Spleen (tissue), 11 donors: ENCODE measurements around the gene RNF126. TPM values are rescaled to one million over a fixed set of nuclear protein-coding genes. Genes with fewer than 3 reads are reported as not detected.

Experiments used
- DNase-seq: peaks from one replicate; pipeline ENCODE4 v3.0.0-alpha.2; 2020
- H3K27ac ChIP-seq, 8 donors: fragments of 200-600 bp; sonication (generic) in 7 of 8; 1 replicate in 4 of 8; 2 replicates in 4 of 8; pipeline versions ENCODE4 v1.5.0 to v1.8.0; 2016 to 2021; ENCODE audit warnings: inconsistent platforms in 4 of 8, mild to moderate bottlenecking in 4 of 8, moderate library complexity in 1 of 8
- H3K27me3 ChIP-seq, 7 donors: fragments of 200-600 bp; sonication (generic) in 6 of 7; replicated peaks in 1 of 7; 1 replicate in 4 of 7; 2 replicates in 3 of 7; pipeline versions ENCODE4 v1.5.0 to v1.8.0; 2016 to 2021; ENCODE audit warnings: inconsistent platforms in 3 of 7, mild to moderate bottlenecking in 1 of 7
- H3K36me3 ChIP-seq, 6 donors: fragments of 200-600 bp; sonication (generic) in 5 of 6; 1 replicate in 4 of 6; 2 replicates in 2 of 6; pipeline versions ENCODE4 v1.5.0 to v1.8.0; 2016 to 2021; ENCODE audit warnings: inconsistent platforms in 2 of 6
- H3K4me1 ChIP-seq, 6 donors: fragments of 200-600 bp; sonication (generic) in 5 of 6; 1 replicate in 3 of 6; 2 replicates in 3 of 6; pipeline versions ENCODE4 v1.5.0 to v1.8.0; 2016 to 2021; ENCODE audit warnings: inconsistent platforms in 3 of 6
- H3K4me3 ChIP-seq, 8 donors: fragments of 200-600 bp; sonication (generic) in 7 of 8; 1 replicate in 4 of 8; 2 replicates in 4 of 8; pipeline versions ENCODE4 v1.5.0 to v1.8.0; 2016 to 2021; ENCODE audit warnings: inconsistent platforms in 4 of 8, mild to moderate bottlenecking in 4 of 8, moderate library complexity in 2 of 8
- H3K9me3 ChIP-seq, 8 donors: fragments of 200-600 bp; sonication (generic) in 7 of 8; 1 replicate in 4 of 8; 2 replicates in 4 of 8; pipeline versions ENCODE4 v1.5.0 to v1.8.0; 2016 to 2021; ENCODE audit warnings: inconsistent platforms in 4 of 8
- CTCF ChIP-seq, 11 experiments: fragments of 200-600 bp in 7 of 11; fragments of 450-650 bp in 4 of 11; sonication (generic) in 4 of 11; IDR thresholded peaks in 8 of 11; conservative IDR thresholded peaks in 3 of 11; 1 replicate in 7 of 11; 2 replicates in 4 of 11; pipeline versions ENCODE4 v1.4.0 to v1.8.0; 2016 to 2021; ENCODE audit warnings: antibody characterized with exemption in 11 of 11, inconsistent platforms in 4 of 11, mild to moderate bottlenecking in 1 of 11
- POLR2A ChIP-seq, 3 donors: fragments of 450-650 bp; IDR thresholded peaks; one replicate each; pipeline ENCODE4 v1.5.1; 2017; ENCODE audit warnings: antibody characterized with exemption in 3 of 3, mild to moderate bottlenecking in 1 of 3
- POLR2AphosphoS5 ChIP-seq, 3 donors: sonication (generic); formaldehyde crosslinking; IDR thresholded peaks; one replicate each; pipeline ENCODE4 v1.5.1; 2017; ENCODE audit warnings: antibody characterized with exemption in 3 of 3
- WGBS, 5 donors: extraction: QIAGEN DNeasy Blood & Tissue Kit in 3 of 5; methylation state at CpG; one replicate each; pipeline versions ENCODE4 v1.1.5 to v1.1.7; 2013 to 2018; 5-methylcytosine and 5-hydroxymethylcytosine counted together
- intact Hi-C: fragments of 100-400 bp; cut with DNase I; formaldehyde crosslinking; loops from one replicate; pipeline ENCODE4 v1.15.0; 2023; ENCODE audit warnings: low total_unique reads
- polyA plus RNA-seq, 3 donors: library from polyadenylated mRNA; stranded (reverse); fragments of 200-250 nt; gene quantifications; one replicate each; pipeline ENCODE4 v1.2.1, GENCODE V29; 2013
- total RNA-seq, 7 donors: library from RNA; depleted of rRNA in 3 of 7; stranded (reverse); fragments of >200 nt in 3 of 7; fragmentation: NEBNext Ultra II Directional in 4 of 7; extraction: Animal tissue kit (Norgen Biotek cat#: 25700) in 4 of 7; gene quantifications; one replicate each; pipeline versions ENCODE4 v1.1.0 to v1.2.1, GENCODE V29; 2016 to 2021
- donor health status: healthy with polysubstance abuse.
- donor health status: DM: no; HTN: no; CAD: no; lungs with moderate emphysema.
- donor health status: DM: no; HTN: no; CAD: no.
- donor health status: Bipolar disorder and iron deficiency.
- donor health status: healthy.
- donor health status: DM: no; HTN: no; CAD: no.
- donor health status: DM: yes; HTN: yes; CAD: no.

RNF126 gene
- total and polyA plus RNA-seq, 10 donors: 38.1 to 95.1 (median 54.8) TPM

- peaks cover 0 to 47% (median 27%) of the 10 kb centered on the region in 6 donors for H3K4me1 ChIP-seq
- no peak overlapping the region for H3K27ac ChIP-seq
- DNase-seq: peak; percentile 64
- H3K9me3 ChIP-seq: no peaks in the 10 kb centered on the region
- H3K4me3 ChIP-seq: no peak overlapping the region
- no peaks in the 10 kb centered on the region for H3K27me3 ChIP-seq
- WGBS, 5 donors: 92 to 97% (median 95%) methylated on average over 36 to 58 of the region's 58 CpGs
- intact Hi-C loops: no loop called here
- no peak for TF ChIP-seq CTCF (IDR thresholded peaks at IDR 0.05 in 8 of 11, conservative IDR thresholded peaks at IDR 0.05 in 3 of 11)
- no peak for TF ChIP-seq POLR2AphosphoS5 (IDR thresholded peaks at IDR 0.05)
- TF ChIP-seq POLR2A (IDR thresholded peaks at IDR 0.05): no peak
- peaks cover 0 to 100% (median 77%) of the 10 kb centered on the region in 6 donors for H3K36me3 ChIP-seq
These were observed 11.7 kb downstream of the RNF126 start for GRCh38 chr19:651114-651818.

- Histone ChIP-seq H3K27ac (no peak overlapping the region), H3K4me3 (no peak overlapping the region), H3K27me3 (no peaks in the 10 kb centered on the region), H3K9me3 (no peaks in the 10 kb centered on the region), H3K36me3 (peaks cover 0 to 100% (median 85%) of the 10 kb centered on the region in 6 donors), H3K4me1 (peaks cover 0 to 36% (median 16%) of the 10 kb centered on the region in 6 donors)
- WGBS, 5 donors: 90 to 96% (median 93%) methylated on average over 9 to 11 of the region's 11 CpGs
- no peak for TF ChIP-seq POLR2A (IDR thresholded peaks at IDR 0.05)
- TF ChIP-seq CTCF (IDR thresholded peaks at IDR 0.05 in 8 of 11, conservative IDR thresholded peaks at IDR 0.05 in 3 of 11): no peak
- TF ChIP-seq POLR2AphosphoS5 (IDR thresholded peaks at IDR 0.05): no peak
- DNase-seq: no peak
- intact Hi-C loops: no loop called here
These were observed 12.9 kb downstream of the RNF126 start for GRCh38 chr19:650121-650520.

DNA sequence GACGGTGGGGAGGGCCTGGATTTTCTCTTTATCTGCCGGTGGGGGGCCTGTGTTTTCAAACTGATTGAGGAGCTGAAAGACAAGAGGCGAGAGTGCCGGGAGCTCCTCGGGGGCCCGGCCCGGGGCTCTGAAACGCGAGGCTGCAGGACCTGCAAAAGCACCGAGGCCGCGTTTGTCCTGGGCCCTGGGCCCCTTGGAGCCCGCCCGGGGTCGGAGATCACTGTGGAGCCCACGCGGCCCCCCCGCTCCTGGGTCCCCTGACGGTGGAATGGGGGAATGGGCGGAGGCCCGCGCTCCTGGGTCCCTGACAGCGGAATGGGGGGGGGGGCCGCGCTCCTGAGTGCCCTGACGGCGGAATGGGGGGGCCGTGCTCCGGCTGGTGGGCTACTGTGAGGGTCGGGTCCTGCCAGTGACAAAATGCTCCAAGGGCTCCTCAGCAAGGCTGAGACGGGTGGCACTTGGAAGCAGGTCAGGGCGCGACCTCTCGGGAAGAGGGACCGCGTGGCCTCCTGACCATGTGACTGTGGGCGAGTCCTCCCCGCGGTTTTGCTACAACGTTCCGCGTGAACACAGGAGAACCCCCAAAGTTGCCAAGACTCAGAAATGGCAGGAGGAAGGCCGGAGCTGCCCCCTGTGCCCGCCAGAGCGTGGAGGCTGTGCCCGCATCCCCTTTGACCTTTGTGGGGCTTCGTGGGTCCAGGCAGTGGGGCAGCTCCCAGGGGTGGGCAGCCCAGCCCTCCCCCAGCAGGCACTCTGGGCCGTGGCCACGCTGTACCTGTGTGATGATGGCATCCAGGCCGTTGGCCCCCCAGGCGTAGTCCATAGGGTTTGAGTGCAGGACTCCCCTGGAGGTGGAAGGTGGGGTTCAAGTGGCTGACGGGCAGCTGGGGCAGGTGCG lies 13.9 kb downstream of the RNF126 start:
- Histone ChIP-seq H3K4me1 (peaks cover 0 to 26% (median 10%) of the 10 kb centered on the region in 6 donors), H3K36me3 (peaks cover 0 to 100% (median 91%) of the 10 kb centered on the region in 6 donors), H3K9me3 (no peaks in the 10 kb centered on the region), H3K27me3 (no peaks in the 10 kb centered on the region), H3K4me3 (no peak overlapping the region), H3K27ac (no peak overlapping the region)
- peak; percentile 67 for DNase-seq
- TF ChIP-seq CTCF (IDR thresholded peaks at IDR 0.05 in 8 of 11, conservative IDR thresholded peaks at IDR 0.05 in 3 of 11): no peak
- TF ChIP-seq POLR2AphosphoS5 (IDR thresholded peaks at IDR 0.05): peak in 1 of 3 donors; percentile 42
- intact Hi-C loops: no loop called here
- WGBS, 5 donors: 90 to 95% (median 94%) methylated on average over 23 to 53 of the region's 53 CpGs

GRCh38 chr19:648305-648704 lies 14.7 kb downstream of the RNF126 start:
- peaks cover 0 to 100% (median 84%) of the 10 kb centered on the region in 6 donors for H3K36me3 ChIP-seq
- no peak overlapping the region for H3K4me3 ChIP-seq
- H3K27ac ChIP-seq: peak overlapping the region in 1 of 8 donors; percentile 4
- no peak for TF ChIP-seq POLR2A (IDR thresholded peaks at IDR 0.05)
- TF ChIP-seq CTCF (IDR thresholded peaks at IDR 0.05 in 8 of 11, conservative IDR thresholded peaks at IDR 0.05 in 3 of 11): no peak
- TF ChIP-seq POLR2AphosphoS5 (IDR thresholded peaks at IDR 0.05): peak in 1 of 3 donors; percentile 27
- intact Hi-C loops: no loop called here
- DNase-seq: peak; percentile 67
- H3K4me1 ChIP-seq: peaks cover 0 to 18% (median 6%) of the 10 kb centered on the region in 6 donors
- H3K9me3 ChIP-seq: no peaks in the 10 kb centered on the region
- WGBS, 5 donors: 88 to 94% (median 93%) methylated on average over 23 to 29 of the region's 29 CpGs
- no peaks in the 10 kb centered on the region for H3K27me3 ChIP-seq
